MM.1S (cell line): ENCODE measurements around the gene KRT35.

Source experiments
- CTCF ChIP-seq: fragments of 300-600 bp; sonication (generic); IDR thresholded peaks from 2 replicates; pipeline ENCODE4 v1.5.1; 2016; ENCODE audit warnings: antibody characterized with exemption, low read length, mixed read lengths
- EZH2 ChIP-seq: fragments of 300-600 bp; sonication (generic); optimal IDR thresholded peaks from 2 replicates; pipeline ENCODE3; 2017; ENCODE audit warnings: low read depth, mild to moderate bottlenecking, antibody characterized with exemption, low read length, mixed read lengths
- EZH2phosphoT487 ChIP-seq: fragments of 300-600 bp; sonication (generic); IDR thresholded peaks from 2 replicates; pipeline ENCODE4 v1.6.1; 2018; ENCODE audit warnings: antibody characterized with exemption, low read length

GRCh38 chr17:41510251-41511065, 29.5 kb upstream of the KRT35 start:
- TF ChIP-seq CTCF (no peak), EZH2 (no peak), EZH2phosphoT487 (no peak)
